Spinal cord (tissue), 10 donors: ENCODE data around the gene NCR1. TPM values are rescaled to one million over a fixed set of nuclear protein-coding genes. Genes with fewer than 3 reads are reported as not detected.
"Not testable (repeated sequence)": the region's sequence is repeated elsewhere in the genome, so short reads cannot be mapped to it uniquely, and the experiment has no call there.

Source experiments
- DNase-seq, 6 donors: peaks; one replicate each; pipeline versions ENCODE4 v3.0.0 to v3.0.0-alpha.2; 2013 to 2015; ENCODE audit warnings: low spot score in 6 of 6, low read depth in 4 of 6
- H3K27ac ChIP-seq: one replicate; pipeline ENCODE4 v1.5.1; 2013; ENCODE audit warnings: low read depth, low read length, control low read depth
- H3K27me3 ChIP-seq: one replicate; pipeline ENCODE4 v1.6.1; 2013; ENCODE audit warnings: low read length; ENCODE audit not compliant: control insufficient read depth, insufficient read depth
- H3K36me3 ChIP-seq: one replicate; pipeline ENCODE4 v1.6.1; 2013; ENCODE audit warnings: low read length; ENCODE audit not compliant: control insufficient read depth, insufficient read depth
- H3K4me1 ChIP-seq: one replicate; pipeline ENCODE4 v1.6.1; 2013; ENCODE audit warnings: low read length; ENCODE audit not compliant: control insufficient read depth, insufficient read depth
- H3K4me3 ChIP-seq: one replicate; pipeline ENCODE4 v1.5.1; 2013; ENCODE audit warnings: low read depth, low read length, control low read depth
- H3K9me3 ChIP-seq: one replicate; pipeline ENCODE4 v1.6.1; 2013; ENCODE audit warnings: low read length; ENCODE audit not compliant: control insufficient read depth, insufficient read depth
- WGBS: methylation state at CpG from one replicate; pipeline ENCODE4 v1.1.5; 2013; ENCODE audit warnings: missing lambda C conversion rate; ENCODE audit not compliant: insufficient coverage; 5-methylcytosine and 5-hydroxymethylcytosine counted together
- polyA plus RNA-seq, 2 donors: library from polyadenylated mRNA; unstranded; fragments of 120-200 nt; gene quantifications; one replicate each; pipeline ENCODE4 v1.2.1, GENCODE V29; 2013; ENCODE audit not compliant: insufficient read length in 2 of 2
- total RNA-seq, 2 donors: library from RNA; depleted of rRNA in 1 of 2; stranded (reverse); fragments of 120-200 nt in 1 of 2; fragments of >200 nt in 1 of 2; gene quantifications; one replicate each; pipeline versions ENCODE4 v1.2.3 to v1.2.4, GENCODE V29; 2013 to 2014
- donor health status: healthy.

NCR1 gene
- total and polyA plus RNA-seq, 4 donors: 0.14 to 0.17 TPM; not detected in 2

GRCh38 chr19:54923276-54923675 lies 17.3 kb downstream of the NCR1 start:
- Histone ChIP-seq H3K9me3 (no peaks in the 10 kb centered on the region), H3K27ac (no peak overlapping the region), H3K4me3 (no peak overlapping the region), H3K27me3 (no peaks in the 10 kb centered on the region), H3K4me1 (peaks cover 2% of the 10 kb centered on the region), H3K36me3 (no peaks in the 10 kb centered on the region)
- no peak for DNase-seq
- 68% methylated on average over 5 of the region's 9 CpGs for WGBS

- Histone ChIP-seq H3K9me3 (peaks cover 3% of the 10 kb centered on the region), H3K27me3 (no peaks in the 10 kb centered on the region), H3K4me1 (no peaks in the 10 kb centered on the region), H3K36me3 (no peaks in the 10 kb centered on the region), H3K4me3 (no peak overlapping the region), H3K27ac (no peak overlapping the region)
- no peak for DNase-seq
- 96% methylated on average over 2 of the region's 2 CpGs for WGBS
These were observed 22.4 kb downstream of the NCR1 start for GRCh38 chr19:54928299-54928698.

- H3K9me3 ChIP-seq: no peaks in the 10 kb centered on the region
- no peak for DNase-seq
- no peaks in the 10 kb centered on the region for H3K36me3 ChIP-seq
- WGBS: 88% methylated on average over 9 of the region's 9 CpGs
- no peaks in the 10 kb centered on the region for H3K27me3 ChIP-seq
- H3K4me3 ChIP-seq: no peak overlapping the region
- H3K4me1 ChIP-seq: no peaks in the 10 kb centered on the region
- H3K27ac ChIP-seq: no peak overlapping the region
These were observed 32.0 kb downstream of the NCR1 start for GRCh38 chr19:54937926-54938325.

GRCh38 chr19:54938906-54939305 lies 33.0 kb downstream of the NCR1 start:
- WGBS: 79% methylated on average over 10 of the region's 11 CpGs
- DNase-seq: no peak
- no peak overlapping the region for H3K4me3 ChIP-seq
- no peaks in the 10 kb centered on the region for H3K36me3 ChIP-seq
- H3K27ac ChIP-seq: no peak overlapping the region
- H3K9me3 ChIP-seq: no peaks in the 10 kb centered on the region
- H3K27me3 ChIP-seq: no peaks in the 10 kb centered on the region
- H3K4me1 ChIP-seq: no peaks in the 10 kb centered on the region

GRCh38 chr19:54939538-54939937 lies 33.6 kb downstream of the NCR1 start:
- not testable (repeated sequence) for H3K4me1 ChIP-seq, H3K4me3 ChIP-seq, H3K27ac ChIP-seq, H3K9me3 ChIP-seq, DNase-seq, H3K36me3 ChIP-seq, H3K27me3 ChIP-seq
- 68% methylated on average over 6 of the region's 28 CpGs for WGBS

GRCh38 chr19:54943772-54944361 lies 37.9 kb downstream of the NCR1 start:
- H3K9me3 ChIP-seq, H3K27me3 ChIP-seq, H3K4me3 ChIP-seq, DNase-seq, H3K4me1 ChIP-seq, H3K27ac ChIP-seq, H3K36me3 ChIP-seq: not testable (repeated sequence)
- WGBS: 65% methylated on average over 8 of the region's 11 CpGs

- no peaks in the 10 kb centered on the region for H3K4me1 ChIP-seq
- H3K27ac ChIP-seq: no peak within 1 kb of the TSS
- WGBS: 96% methylated on average over 6 of the region's 8 CpGs
- H3K27me3 ChIP-seq: no peaks in the 10 kb centered on the region
- no peaks in the 10 kb centered on the region for H3K36me3 ChIP-seq
- no peaks in the 10 kb centered on the region for H3K9me3 ChIP-seq
- DNase-seq: no peak
- H3K4me3 ChIP-seq: no peak within 1 kb of the TSS
These were observed 41.4 kb downstream of the NCR1 start, which contains the start of gene NLRP7 for GRCh38 chr19:54947381-54947780. Gene NLRP7, minus strand, starts transcription at chr19:54947530.

- Histone ChIP-seq H3K27me3 (no peaks in the 10 kb centered on the region), H3K27ac (no peak overlapping the region), H3K4me1 (no peaks in the 10 kb centered on the region), H3K9me3 (no peaks in the 10 kb centered on the region), H3K4me3 (no peak overlapping the region), H3K36me3 (no peaks in the 10 kb centered on the region)
- WGBS: 60% methylated on average over 1 of the region's 2 CpGs
- no peak for DNase-seq
These were observed 43.5 kb downstream of the NCR1 start for GRCh38 chr19:54949412-54949811.

GRCh38 chr19:54950580-54950979 lies 44.6 kb downstream of the NCR1 start:
- not testable (repeated sequence) for H3K27ac ChIP-seq, H3K9me3 ChIP-seq, H3K36me3 ChIP-seq, H3K4me1 ChIP-seq, H3K27me3 ChIP-seq, DNase-seq, H3K4me3 ChIP-seq
- 71% methylated on average over 7 of the region's 10 CpGs for WGBS

GRCh38 chr19:54952591-54953344 lies 46.8 kb downstream of the NCR1 start:
- 41% methylated on average over 15 of the region's 23 CpGs for WGBS
- H3K27me3 ChIP-seq: no peaks in the 10 kb centered on the region
- H3K36me3 ChIP-seq: no peaks in the 10 kb centered on the region
- H3K27ac ChIP-seq: no peak overlapping the region
- H3K9me3 ChIP-seq: no peaks in the 10 kb centered on the region
- H3K4me3 ChIP-seq: no peak overlapping the region
- no peaks in the 10 kb centered on the region for H3K4me1 ChIP-seq
- DNase-seq: peak; percentile 5 to 60 (median 22)
